A549 treated with Mapracorat at 1 μM for 4 hours (cell line): ENCODE results near the gene OR8H3. TPM values are rescaled to one million over a fixed set of nuclear protein-coding genes. Genes with fewer than 3 reads are reported as not detected.

Experiments used
- total RNA-seq: library from RNA; stranded (reverse); fragments of 200-300 nt; extraction: Qiagen RNA extraction; gene quantifications from 5 replicates; pipeline ENCODE4 v1.2.3, GENCODE V29; 2022

The OR8H3 gene
- not detected in 5 replicates for total RNA-seq

GRCh38 chr11:56122073-56122472 is at the start of gene OR8H3:
TSS of gene OR8H3 (plus strand) at chr11:56122373. CDS start at chr11:56122373, 0 bp downstream.

GRCh38 chr11:56093008-56093407 is 29.2 kb upstream of the OR8H3 start, which contains the start of gene OR8I2:
TSS of gene OR8I2 (plus strand) at chr11:56093308. CDS start at chr11:56093308, 0 bp downstream.

GRCh38 chr11:56103210-56103737 is 18.9 kb upstream of the OR8H3 start, which contains the start of gene OR8H2:
TSS of gene OR8H2 (plus strand) at chr11:56103687. CDS start at chr11:56105043, 1,356 bp downstream.

GRCh38 chr11:56140151-56140661 is 18.0 kb downstream of the OR8H3 start, which contains the start of gene OR8J3:
TSS of gene OR8J3 (minus strand) at chr11:56140201. CDS start at chr11:56137718, 2,483 bp downstream.

GRCh38 chr11:56160217-56160616 is 38.0 kb downstream of the OR8H3 start, which contains the start of gene OR8K5:
TSS of gene OR8K5 (minus strand) at chr11:56160317. CDS start at chr11:56160317, 0 bp downstream.

Other genes starting within 250 kb of the OR8H3 start
- not detected in 5 replicates for gene TRIM51, start 239.1 kb upstream of the OR8H3 start, total RNA-seq
- gene OR5W2, start 207.8 kb upstream of the OR8H3 start, total RNA-seq, result not detected in 5 replicates
- not detected in 5 replicates for gene OR5I1, start 186.0 kb upstream of the OR8H3 start, total RNA-seq
- not detected in 5 replicates for gene OR10AG1, start 152.4 kb upstream of the OR8H3 start, total RNA-seq
- not detected in 5 replicates for gene OR5F1, start 127.7 kb upstream of the OR8H3 start, total RNA-seq
- not detected in 5 replicates for gene OR5AS1, start 94.7 kb upstream of the OR8H3 start, total RNA-seq
- gene OR8I2, start 29.1 kb upstream of the OR8H3 start, total RNA-seq, result not detected in 5 replicates
- not detected in 5 replicates for gene OR8H2, start 18.7 kb upstream of the OR8H3 start, total RNA-seq
- gene OR8J3, start 17.8 kb downstream of the OR8H3 start, total RNA-seq, result not detected in 5 replicates
- not detected in 5 replicates for gene OR8K5, start 37.9 kb downstream of the OR8H3 start, total RNA-seq
- not detected in 5 replicates for gene OR5J2, start 54.2 kb downstream of the OR8H3 start, total RNA-seq
- not detected in 5 replicates for gene OR5T2, start 111.9 kb downstream of the OR8H3 start, total RNA-seq
- gene OR5T3, start 129.9 kb downstream of the OR8H3 start, total RNA-seq, result not detected in 5 replicates
- gene OR5T1, start 151.8 kb downstream of the OR8H3 start, total RNA-seq, result not detected in 5 replicates
- not detected in 5 replicates for gene OR8H1, start 169.9 kb downstream of the OR8H3 start, total RNA-seq
- not detected in 5 replicates for gene OR8K3, start 192.8 kb downstream of the OR8H3 start, total RNA-seq
- not detected in 5 replicates for gene OR8K1, start 223.7 kb downstream of the OR8H3 start, total RNA-seq
- gene OR8J1, start 231.9 kb downstream of the OR8H3 start, total RNA-seq, result not detected in 5 replicates